HG02970 (cell line): Measurements from ENCODE around the gene FGGY.
"Not testable (repeated sequence)": the region's sequence is repeated elsewhere in the genome, so short reads cannot be mapped to it uniquely, and the experiment has no call there.

Experiments used
- ATAC-seq: cut with Tn5 transposase; IDR thresholded peaks from one replicate; pipeline ENCODE4 v1.9.1; 2021; ENCODE audit warnings: mild to moderate bottlenecking, moderate library complexity, moderate number of reproducible peaks; ENCODE audit not compliant: unreplicated experiment, low FRiP score

Gene FGGY

GRCh38 chr1:59342801-59343575 lies 46.1 kb downstream of the FGGY start:
- ATAC-seq = no peak

- ATAC-seq = no peak
Observed at GRCh38 chr1:59343576-59343840, 46.6 kb downstream of the FGGY start.

- no peak for ATAC-seq
Observed at GRCh38 chr1:59345221-59345620, 48.3 kb downstream of the FGGY start.

- no peak for ATAC-seq
Observed at GRCh38 chr1:59346429-59346828, 49.5 kb downstream of the FGGY start.

GRCh38 chr1:59349101-59349500 lies 52.2 kb downstream of the FGGY start:
- ATAC-seq = no peak

GRCh38 chr1:59350521-59350920 lies 53.6 kb downstream of the FGGY start:
- ATAC-seq = no peak

GRCh38 chr1:59352065-59352464 lies 55.2 kb downstream of the FGGY start:
- ATAC-seq = no peak

- no peak for ATAC-seq
Observed at GRCh38 chr1:59353453-59353852, 56.6 kb downstream of the FGGY start.

- not testable (repeated sequence) for ATAC-seq
Observed at GRCh38 chr1:59354239-59354638, 57.3 kb downstream of the FGGY start.

- no peak for ATAC-seq
Observed at GRCh38 chr1:59354709-59355337, 57.9 kb downstream of the FGGY start.

GRCh38 chr1:59355361-59355760 lies 58.5 kb downstream of the FGGY start:
- ATAC-seq = no peak

GRCh38 chr1:59356627-59357026 lies 59.7 kb downstream of the FGGY start:
- ATAC-seq = no peak

GRCh38 chr1:59357645-59358320 lies 60.9 kb downstream of the FGGY start:
- no peak for ATAC-seq

- no peak for ATAC-seq
Observed at GRCh38 chr1:59359325-59359724, 62.4 kb downstream of the FGGY start.

- no peak for ATAC-seq
Observed at GRCh38 chr1:59360170-59360569, 63.3 kb downstream of the FGGY start.

- no peak for ATAC-seq
Observed at GRCh38 chr1:59360729-59361128, 63.8 kb downstream of the FGGY start.

- ATAC-seq = no peak
Observed at GRCh38 chr1:59361766-59362165, 64.9 kb downstream of the FGGY start.

GRCh38 chr1:59364037-59364436 lies 67.1 kb downstream of the FGGY start:
- ATAC-seq = no peak

- no peak for ATAC-seq
Observed at GRCh38 chr1:59366346-59366745, 69.5 kb downstream of the FGGY start.

GRCh38 chr1:59367301-59368007 lies 70.6 kb downstream of the FGGY start:
- ATAC-seq = no peak

GRCh38 chr1:59368008-59368670 lies 71.2 kb downstream of the FGGY start:
- no peak for ATAC-seq
